ENCODE data around the gene UGGT2. TPM values are rescaled to one million over a fixed set of nuclear protein-coding genes. Genes with fewer than 3 reads are reported as not detected.

Gene UGGT2
- total and polyA plus RNA-seq, 9 of the 15 experiments (the other 6 are each of a cell fraction or from before 2014, with no cell fraction given): 3.5 to 24.5 (median 18.3) TPM

DNA sequence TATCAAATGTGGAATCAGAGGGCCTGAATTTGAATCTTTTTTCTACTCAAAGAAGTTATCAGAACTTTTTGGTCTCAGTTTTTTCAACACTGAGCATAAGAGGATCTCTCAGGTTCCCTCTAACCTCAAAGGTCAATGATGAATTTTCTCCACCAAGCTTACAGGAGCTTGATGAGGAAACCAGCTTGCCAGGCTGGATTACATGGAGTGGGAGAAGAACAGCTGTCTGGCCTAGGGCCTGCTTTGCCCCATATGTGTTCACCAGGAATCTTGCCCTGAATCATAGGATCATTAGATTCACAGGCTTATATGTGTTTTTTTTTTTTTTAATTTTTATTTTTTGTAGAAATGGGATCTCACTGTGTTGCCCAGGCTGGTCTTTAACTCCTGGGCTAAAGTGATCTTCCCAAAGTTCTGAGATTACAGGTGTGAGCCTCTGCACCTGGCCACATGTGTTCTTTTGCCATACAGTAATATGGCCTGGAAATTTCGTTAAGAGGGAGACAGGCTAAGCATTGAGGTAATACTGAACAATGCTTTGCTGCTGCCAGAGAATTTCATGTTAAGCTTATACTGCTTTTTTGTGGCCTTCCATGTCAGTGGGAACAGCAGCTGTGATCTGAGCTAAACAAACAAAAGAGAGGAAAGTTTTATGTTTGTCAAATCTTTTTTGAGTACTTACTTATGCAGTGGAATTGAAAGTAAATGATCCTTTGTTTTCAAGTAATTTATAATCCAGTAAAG lies 265.7 kb downstream of the UGGT2 start (continued):
- no peak for TF ChIP-seq CREM (IDR thresholded peaks at IDR 0.05; ENCODE audit: low read depth)
- no peak for TF ChIP-seq ZNF23 (CRISPR knock-in tag; IDR thresholded peaks at IDR 0.05)

DNA sequence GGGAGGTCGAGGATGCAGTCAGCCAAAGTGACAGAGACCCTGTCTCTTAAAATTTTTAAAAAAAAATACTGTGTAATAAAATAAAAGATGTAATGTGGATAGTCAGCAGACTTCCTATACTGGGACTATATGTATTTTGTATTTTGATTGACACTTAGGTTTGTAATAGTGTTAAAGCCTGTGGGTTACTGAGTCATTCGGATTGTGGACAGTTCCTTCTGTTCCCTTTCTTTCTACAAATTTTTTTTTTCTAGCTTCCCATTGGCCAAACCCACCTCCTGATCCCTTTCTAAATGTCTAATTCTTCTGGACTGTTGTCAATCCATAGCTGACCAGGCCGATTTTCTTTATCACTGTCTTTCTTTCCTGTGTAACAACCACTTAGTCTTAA lies 268.3 kb downstream of the UGGT2 start:
- H3K36me3 ChIP-seq (ENCODE audit: control insufficient read depth, insufficient read depth, low read length): peaks cover 28% of the 10 kb centered on the region; the same call in 2 of the 3 replicates
- in situ Hi-C loops (cut with MboI) (no loop called here), intact Hi-C loops (cut with micrococcal nuclease) (no loop called here)
- H2AFZ ChIP-seq (ENCODE audit: low read depth, low read length): no peak overlapping the region
- no peaks in the 10 kb centered on the region for H4K20me1 ChIP-seq (replicated peaks; ENCODE audit: control insufficient read depth, insufficient read depth, low read length)
- no peak overlapping the region for H3K4me2 ChIP-seq (ENCODE audit: insufficient read depth, low read length)
- H3K9ac ChIP-seq (ENCODE audit: insufficient read depth in 1 of 2, low read depth in 2 of 2, low read length in 2 of 2): no peak overlapping the region
- H3K4me1 ChIP-seq (replicated peaks in 1 of 2; ENCODE audit: control insufficient read depth in 2 of 2, insufficient read depth in 2 of 2, low read length in 2 of 2): no peaks in the 10 kb centered on the region
- H3K4me3 ChIP-seq: no peak overlapping the region
- FAIRE-seq (no peak), ATAC-seq (no peak), DNase-seq (ENCODE audit: extremely low read depth in 1 of 4, low spot score in 3 of 4) (no peak)
- WGBS (ENCODE audit: insufficient coverage, low coverage, missing lambda C conversion rate): 59% methylated on average over 2 of the region's 3 CpGs
- H3K27ac ChIP-seq (ENCODE audit: extremely low read depth, low read depth, low read length): no peak overlapping the region
- no peaks in the 10 kb centered on the region for H3K9me3 ChIP-seq (replicated peaks; ENCODE audit: control insufficient read depth, insufficient read depth, low read depth, low read length)
- TF ChIP-seq HMG20A (CRISPR knock-in tag; conservative IDR thresholded peaks at IDR 0.05): no peak
- TF ChIP-seq, protein P1, sequence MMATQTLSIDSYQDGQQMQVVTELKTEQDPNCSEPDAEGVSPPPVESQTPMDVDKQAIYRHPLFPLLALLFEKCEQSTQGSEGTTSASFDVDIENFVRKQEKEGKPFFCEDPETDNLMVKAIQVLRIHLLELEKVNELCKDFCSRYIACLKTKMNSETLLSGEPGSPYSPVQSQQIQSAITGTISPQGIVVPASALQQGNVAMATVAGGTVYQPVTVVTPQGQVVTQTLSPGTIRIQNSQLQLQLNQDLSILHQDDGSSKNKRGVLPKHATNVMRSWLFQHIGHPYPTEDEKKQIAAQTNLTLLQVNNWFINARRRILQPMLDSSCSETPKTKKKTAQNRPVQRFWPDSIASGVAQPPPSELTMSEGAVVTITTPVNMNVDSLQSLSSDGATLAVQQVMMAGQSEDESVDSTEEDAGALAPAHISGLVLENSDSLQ (IDR thresholded peaks at IDR 0.05): peak; percentile 51; the same call in 1 of the 2 replicates
- ChIA-PET CTCF (ENCODE audit: low intra/inter-chr PET ratio) (no interaction called here), POLR2A (no interaction called here)
- no peaks in the 10 kb centered on the region for H3K27me3 ChIP-seq (ENCODE audit: control insufficient read depth in 2 of 2, insufficient read depth in 2 of 2, low read length in 2 of 2)
- no TSS peak for BruUV-seq (replicated peaks)
- no peaks in the 10 kb centered on the region for H3K9me1 ChIP-seq (ENCODE audit: control insufficient read depth, insufficient read depth, low read length)
- H3K79me2 ChIP-seq (ENCODE audit: control insufficient read depth, insufficient read depth, low read length): no peaks in the 10 kb centered on the region
